Measurements from ENCODE around the gene CD6.
A peak's percentile ranks its signal among the peaks of the same experiment; 100 is the strongest.

The CD6 gene

DNA sequence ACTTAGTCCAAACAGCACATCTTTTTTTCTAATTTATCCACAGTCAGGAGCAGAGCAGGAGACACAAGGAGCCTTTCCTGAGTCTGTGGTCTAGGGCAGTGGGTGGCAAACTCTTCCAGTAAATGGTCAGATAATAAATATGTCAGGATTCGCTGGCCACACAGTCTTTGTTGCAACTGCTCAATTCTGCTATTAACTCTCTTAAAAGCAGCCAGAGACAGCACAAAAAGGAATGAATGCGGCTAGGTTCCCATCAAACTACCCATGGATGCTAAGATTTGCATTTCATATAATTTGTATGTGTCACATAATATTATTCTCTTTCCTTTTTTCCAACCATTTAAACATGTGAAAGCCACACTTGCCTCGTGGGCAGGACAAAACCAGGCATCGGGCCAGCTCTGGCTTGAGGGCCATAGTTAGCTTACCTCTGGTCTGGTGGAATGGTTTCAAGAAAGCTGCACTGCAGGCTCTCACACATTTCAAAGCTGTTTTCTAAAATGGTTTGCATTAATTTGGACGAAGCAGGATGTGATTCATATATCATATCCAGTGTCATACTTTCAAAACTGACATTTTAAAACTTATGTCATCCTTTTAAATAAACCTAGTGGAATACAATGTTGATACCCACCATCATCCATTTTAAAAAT, 66.1 kb downstream of the CD6 start:
- Mint-ChIP-seq H3K4me3 (peak overlapping the region; percentile 60), H3K27ac (peak overlapping the region; percentile 95), H3K4me1 (ENCODE audit: low read depth) (peaks cover 84% of the 10 kb centered on the region), H3K27me3 (no peaks in the 10 kb centered on the region), H3K36me3 (ENCODE audit: low read depth) (peaks cover 84% of the 10 kb centered on the region), H3K9me3 (no peaks in the 10 kb centered on the region)
- DNase-seq, result peak; percentile 62

DNA sequence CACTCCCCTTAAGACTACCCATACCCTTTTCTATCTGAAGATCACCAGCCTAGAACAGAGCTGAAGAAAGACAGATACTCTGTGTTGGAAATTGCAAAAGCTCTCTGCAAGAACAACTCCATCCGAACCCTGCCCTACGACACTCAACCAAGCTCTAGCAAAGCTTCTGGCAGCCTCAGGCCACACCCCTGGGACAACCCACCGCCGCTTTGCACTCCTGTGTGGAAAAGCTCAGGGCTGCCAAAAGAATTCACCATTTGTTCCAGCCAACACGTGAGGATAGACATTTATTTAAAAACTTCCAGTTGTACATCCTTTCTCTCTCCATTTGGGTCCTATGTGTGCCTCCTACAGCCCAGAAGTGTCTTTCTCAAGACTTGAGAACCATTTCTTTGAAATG, 68.4 kb downstream of the CD6 start:
- no peaks in the 10 kb centered on the region for H3K27me3 Mint-ChIP-seq
- H3K9me3 Mint-ChIP-seq, result no peaks in the 10 kb centered on the region
- peaks cover 74% of the 10 kb centered on the region for H3K4me1 Mint-ChIP-seq (ENCODE audit: low read depth)
- no peak overlapping the region for H3K4me3 Mint-ChIP-seq
- H3K27ac Mint-ChIP-seq, result peak overlapping the region; percentile 90
- H3K36me3 Mint-ChIP-seq (ENCODE audit: low read depth), result peaks cover 68% of the 10 kb centered on the region
- no peak for DNase-seq

DNA sequence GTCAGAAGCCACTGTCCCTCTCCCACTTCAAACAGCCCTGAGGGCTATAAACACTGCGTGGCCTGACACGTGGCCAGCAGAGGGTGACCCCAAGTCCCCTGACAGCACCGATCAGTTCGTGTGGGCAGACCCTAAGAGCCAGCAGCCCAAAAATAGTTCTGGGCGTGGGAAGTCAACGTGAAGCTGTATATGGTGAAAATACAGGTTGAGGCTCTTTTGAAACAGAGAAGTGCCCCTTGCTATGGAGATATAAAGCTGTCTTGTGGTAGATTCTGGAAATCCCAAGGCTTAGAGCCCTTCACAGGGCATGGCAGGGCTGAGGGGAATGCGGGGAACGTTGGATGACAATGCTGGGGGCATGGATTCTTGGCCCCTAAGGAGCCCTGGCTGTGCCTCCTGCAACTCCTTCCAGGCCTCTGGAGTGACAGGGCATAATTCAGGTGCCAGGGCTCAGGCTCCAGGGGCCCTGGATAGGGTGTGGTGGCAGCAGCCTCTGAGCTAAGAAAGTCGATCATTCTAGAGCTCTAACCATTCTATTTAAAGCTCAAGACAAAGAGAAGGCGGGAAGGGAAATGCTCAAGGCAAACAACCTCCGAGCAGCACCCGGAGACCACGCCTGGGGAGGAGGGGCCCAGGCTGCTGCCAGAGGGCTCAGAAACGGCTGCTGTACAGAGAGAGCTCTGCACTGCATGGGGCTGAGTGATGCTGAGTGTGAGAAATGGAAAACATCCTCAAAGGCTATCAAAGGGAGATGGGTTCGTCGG, 70.5 kb downstream of the CD6 start:
- Mint-ChIP-seq H3K36me3 (ENCODE audit: low read depth) (peaks cover 62% of the 10 kb centered on the region), H3K9me3 (no peaks in the 10 kb centered on the region)
- DNase-seq, result peak; percentile 83

DNA sequence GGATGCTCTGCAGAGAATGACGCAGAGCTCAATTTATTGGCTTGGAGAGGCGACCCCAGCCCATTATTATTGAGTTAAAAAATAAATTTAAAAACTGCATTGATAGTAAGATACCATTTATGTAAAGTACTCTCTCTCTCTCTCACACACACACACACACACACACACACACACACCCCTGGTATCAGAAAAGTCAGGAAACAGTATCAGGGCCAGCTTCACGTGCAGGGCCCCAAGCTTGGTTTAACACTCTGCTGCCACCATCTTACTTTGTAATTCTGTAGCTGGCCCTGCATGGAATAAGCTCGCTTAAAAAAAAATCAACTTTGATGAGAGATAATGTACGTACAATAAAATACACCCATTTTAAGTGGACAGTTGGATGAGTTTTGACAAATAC, 71.1 kb downstream of the CD6 start:
- no peaks in the 10 kb centered on the region for H3K9me3 Mint-ChIP-seq
- no peaks in the 10 kb centered on the region for H3K27me3 Mint-ChIP-seq
- H3K36me3 Mint-ChIP-seq (ENCODE audit: low read depth), result peaks cover 61% of the 10 kb centered on the region
- DNase-seq, result no peak
- peaks cover 73% of the 10 kb centered on the region for H3K4me1 Mint-ChIP-seq (ENCODE audit: low read depth)
- peak overlapping the region; percentile 90 for H3K27ac Mint-ChIP-seq
- H3K4me3 Mint-ChIP-seq, result peak overlapping the region; percentile 37

More for the DNA sequence above, 70.5 kb downstream of the CD6 start:
- no peaks in the 10 kb centered on the region for H3K27me3 Mint-ChIP-seq
- peak overlapping the region; percentile 90 for H3K27ac Mint-ChIP-seq
- H3K4me3 Mint-ChIP-seq, result peak overlapping the region; percentile 37
- peaks cover 73% of the 10 kb centered on the region for H3K4me1 Mint-ChIP-seq (ENCODE audit: low read depth)

DNA sequence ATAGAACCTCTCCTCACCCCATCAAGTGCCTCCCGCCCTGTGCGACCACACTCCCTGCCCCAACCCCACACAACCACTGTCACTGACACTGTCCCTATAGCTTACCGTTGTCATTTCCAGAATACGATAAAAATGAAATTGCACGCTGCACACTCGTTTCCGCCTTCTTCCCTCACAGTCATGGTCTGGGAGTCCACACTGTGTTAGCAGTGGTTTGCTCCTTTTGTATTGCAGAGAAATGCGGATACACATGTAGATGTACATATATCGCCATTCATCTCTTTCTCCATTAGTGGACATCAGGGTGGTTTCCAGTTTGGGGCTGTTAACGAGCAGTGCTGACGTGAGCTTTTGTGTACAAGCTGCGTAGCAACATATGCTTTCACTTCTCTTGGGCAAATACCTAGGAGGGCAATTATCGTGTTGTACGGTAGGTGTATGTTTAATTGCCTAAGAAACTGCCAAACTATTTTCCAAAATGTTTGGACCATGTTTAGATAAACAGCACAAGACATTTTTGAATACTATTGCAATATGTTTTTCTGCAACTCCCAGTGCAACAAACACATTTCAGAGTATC, 71.6 kb downstream of the CD6 start:
- peaks cover 73% of the 10 kb centered on the region for H3K4me1 Mint-ChIP-seq (ENCODE audit: low read depth)
- H3K27ac Mint-ChIP-seq, result peak overlapping the region; percentile 90
- peaks cover 61% of the 10 kb centered on the region for H3K36me3 Mint-ChIP-seq (ENCODE audit: low read depth)
- H3K27me3 Mint-ChIP-seq, result no peaks in the 10 kb centered on the region
- peak overlapping the region; percentile 37 for H3K4me3 Mint-ChIP-seq
- DNase-seq, result no peak
- no peaks in the 10 kb centered on the region for H3K9me3 Mint-ChIP-seq

DNA sequence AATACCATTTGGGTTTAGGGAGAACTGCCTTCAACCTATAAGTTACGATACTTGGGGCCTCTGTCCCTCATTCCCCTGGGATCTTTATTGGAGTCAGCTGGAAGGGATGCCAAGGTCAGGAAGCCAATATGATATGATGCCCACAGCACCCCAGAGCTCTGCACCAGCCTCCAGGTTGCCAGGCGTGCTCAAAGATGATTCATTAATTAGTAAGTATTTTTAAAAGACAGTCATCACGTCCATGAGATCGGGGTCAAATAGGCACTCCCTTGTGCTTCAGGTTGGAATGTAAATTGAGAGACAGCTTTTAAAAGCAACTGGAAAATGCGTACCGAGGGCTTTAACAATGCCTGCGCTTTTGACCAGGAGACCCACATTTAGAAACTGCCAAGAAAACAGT, 73.8 kb downstream of the CD6 start:
- Mint-ChIP-seq H3K36me3 (ENCODE audit: low read depth) (peaks cover 63% of the 10 kb centered on the region), H3K9me3 (no peaks in the 10 kb centered on the region), H3K27ac (peak overlapping the region; percentile 7), H3K27me3 (no peaks in the 10 kb centered on the region), H3K4me1 (ENCODE audit: low read depth) (peaks cover 73% of the 10 kb centered on the region), H3K4me3 (no peak overlapping the region)
- DNase-seq, result no peak

DNA sequence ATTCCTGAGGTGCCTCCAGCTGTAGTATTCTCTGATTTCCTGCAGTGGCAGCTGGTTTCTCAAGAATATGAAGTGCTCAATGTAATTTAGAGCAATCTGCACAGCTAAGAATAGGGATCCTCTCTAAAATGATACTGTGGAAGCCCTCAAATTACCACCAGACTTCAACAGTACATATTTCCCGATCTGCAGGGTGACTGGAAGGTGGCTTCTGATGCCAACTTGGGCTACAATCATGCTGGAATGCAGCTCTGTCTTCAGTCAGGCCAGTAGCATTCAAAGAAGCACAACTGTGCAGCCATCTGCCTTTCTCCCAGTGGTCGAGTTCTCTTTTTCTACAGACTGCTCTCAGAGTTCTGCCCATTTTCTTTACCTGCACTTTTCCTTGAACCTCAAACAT, 75.4 kb downstream of the CD6 start:
- H3K27ac Mint-ChIP-seq, result no peak overlapping the region
- DNase-seq, result no peak
- H3K27me3 Mint-ChIP-seq, result no peaks in the 10 kb centered on the region
- H3K4me1 Mint-ChIP-seq (ENCODE audit: low read depth), result peaks cover 67% of the 10 kb centered on the region
- peaks cover 64% of the 10 kb centered on the region for H3K36me3 Mint-ChIP-seq (ENCODE audit: low read depth)
- no peaks in the 10 kb centered on the region for H3K9me3 Mint-ChIP-seq
- no peak overlapping the region for H3K4me3 Mint-ChIP-seq

DNA sequence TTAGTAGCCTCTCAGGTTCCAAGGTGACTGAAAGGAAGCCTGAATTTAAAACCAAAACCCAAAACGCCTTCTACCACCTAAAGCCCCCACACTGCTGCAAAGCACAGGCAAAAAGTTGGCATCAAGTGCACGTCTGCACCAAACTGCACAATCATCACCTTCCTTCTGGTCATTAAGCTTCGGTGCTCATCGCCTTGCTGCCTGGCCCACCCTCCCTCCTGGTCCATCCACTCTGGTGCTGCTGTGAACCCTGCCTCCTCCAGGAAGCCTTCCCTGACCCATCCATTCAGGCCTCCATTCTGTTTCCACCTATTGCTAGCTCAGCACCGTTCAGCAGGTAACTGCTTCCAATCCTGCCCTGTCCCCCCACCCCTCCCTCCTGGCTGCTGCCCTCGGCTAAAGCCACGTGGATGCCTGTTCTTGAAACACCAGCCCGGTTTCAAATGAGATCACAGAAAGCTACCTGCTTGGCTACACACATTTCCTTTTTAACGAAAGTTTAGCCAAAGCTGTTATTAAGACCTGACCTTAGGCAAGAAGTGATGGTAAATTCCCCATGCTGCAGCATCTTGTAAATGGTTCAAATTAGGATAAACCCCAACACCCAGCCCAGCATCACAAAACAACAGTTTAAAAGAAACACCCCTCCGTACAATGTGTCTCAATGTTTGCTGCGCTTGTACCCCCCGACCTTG, 77.0 kb downstream of the CD6 start:
- Mint-ChIP-seq H3K4me1 (ENCODE audit: low read depth) (peaks cover 68% of the 10 kb centered on the region), H3K36me3 (ENCODE audit: low read depth) (peaks cover 71% of the 10 kb centered on the region), H3K27ac (peak overlapping the region; percentile 82), H3K9me3 (no peaks in the 10 kb centered on the region), H3K27me3 (no peaks in the 10 kb centered on the region), H3K4me3 (peak overlapping the region; percentile 47)
- DNase-seq, result no peak

DNA sequence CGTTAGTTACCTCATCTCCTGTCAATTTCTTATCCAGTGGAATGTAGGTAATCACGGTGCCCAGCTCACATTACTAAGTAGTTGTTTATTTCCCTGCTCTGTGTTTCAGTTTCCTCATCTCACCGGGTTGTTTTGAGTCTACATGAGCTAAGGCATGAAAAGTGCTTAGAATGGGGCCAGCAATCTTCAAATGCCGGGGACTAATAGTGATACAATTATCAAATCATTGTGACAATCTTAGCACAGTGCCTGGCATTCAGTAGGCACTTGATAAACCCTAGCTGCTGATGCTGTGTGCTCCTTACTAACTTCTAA, 77.5 kb downstream of the CD6 start:
- Mint-ChIP-seq H3K4me1 (ENCODE audit: low read depth) (peaks cover 73% of the 10 kb centered on the region), H3K27me3 (no peaks in the 10 kb centered on the region), H3K36me3 (ENCODE audit: low read depth) (peaks cover 76% of the 10 kb centered on the region), H3K4me3 (peak overlapping the region; percentile 47), H3K27ac (peak overlapping the region; percentile 82), H3K9me3 (no peaks in the 10 kb centered on the region)
- DNase-seq, result no peak

DNA sequence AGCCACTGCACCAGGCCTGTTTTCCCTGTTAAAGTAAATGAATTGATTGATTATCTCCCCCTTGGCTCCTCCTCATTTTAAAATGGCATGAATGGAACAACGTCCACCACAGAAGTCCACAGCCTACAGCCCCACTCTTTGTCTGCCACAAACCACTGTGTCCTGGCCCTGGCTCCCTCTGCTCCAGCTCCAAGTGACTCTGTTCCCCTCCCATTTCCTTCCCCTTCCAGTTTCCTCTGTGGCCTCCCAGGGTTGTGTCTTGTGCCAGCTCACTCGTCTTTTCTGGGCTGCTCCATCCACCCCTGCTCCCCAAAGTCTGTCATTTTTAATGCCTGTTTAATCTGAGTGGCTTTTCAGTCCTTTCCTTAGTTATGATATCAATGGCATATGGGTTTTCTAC, 78.4 kb downstream of the CD6 start:
- H3K27ac Mint-ChIP-seq, result peak overlapping the region; percentile 56
- H3K27me3 Mint-ChIP-seq, result no peaks in the 10 kb centered on the region
- peaks cover 79% of the 10 kb centered on the region for H3K4me1 Mint-ChIP-seq (ENCODE audit: low read depth)
- peak; percentile 20 for DNase-seq
- H3K4me3 Mint-ChIP-seq, result no peak overlapping the region
- H3K36me3 Mint-ChIP-seq (ENCODE audit: low read depth), result peaks cover 83% of the 10 kb centered on the region
- H3K9me3 Mint-ChIP-seq, result no peaks in the 10 kb centered on the region

DNA sequence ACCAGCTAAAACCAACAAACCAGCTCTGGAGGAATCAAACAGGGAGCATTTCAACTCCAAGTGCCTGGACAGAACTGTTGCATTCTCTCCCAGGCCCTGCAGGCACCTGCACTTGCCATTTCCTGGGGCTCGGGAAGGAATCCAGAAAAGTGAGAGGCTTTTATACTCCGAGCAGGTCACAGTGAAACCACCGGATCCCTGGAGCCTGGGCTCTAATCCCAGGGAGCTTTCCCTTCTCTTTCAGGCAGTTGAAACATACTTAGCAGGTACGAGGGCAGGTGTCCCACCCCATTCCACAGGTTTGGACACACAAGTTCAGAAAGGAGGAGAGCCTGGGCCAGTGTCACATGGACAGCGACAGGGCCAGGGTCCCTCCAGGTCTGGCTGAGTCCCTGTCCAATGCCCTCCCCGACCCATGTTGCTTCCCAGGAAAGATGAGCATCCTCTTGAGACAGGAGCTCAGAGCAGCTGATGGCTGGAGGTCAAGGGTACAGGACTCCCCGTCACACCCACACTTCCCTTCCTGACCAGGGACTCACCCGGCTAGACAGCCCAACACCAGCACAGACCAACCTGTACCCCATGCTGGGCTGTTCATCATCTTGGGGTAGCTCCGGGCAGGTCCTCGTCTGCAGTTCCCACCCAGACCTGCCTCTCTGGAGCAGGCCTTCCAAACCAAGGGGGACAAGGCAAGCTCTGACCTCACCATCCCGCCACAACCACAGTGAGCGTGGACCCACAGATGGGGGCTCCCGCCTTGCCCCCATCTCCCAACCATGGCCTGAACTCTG, 80.9 kb downstream of the CD6 start:
- Mint-ChIP-seq H3K4me3 (no peak overlapping the region), H3K27me3 (no peaks in the 10 kb centered on the region), H3K9me3 (no peaks in the 10 kb centered on the region), H3K27ac (peak overlapping the region; percentile 96), H3K4me1 (ENCODE audit: low read depth) (peaks cover 88% of the 10 kb centered on the region), H3K36me3 (ENCODE audit: low read depth) (peaks cover 92% of the 10 kb centered on the region)
- DNase-seq, result peak; percentile 29

DNA sequence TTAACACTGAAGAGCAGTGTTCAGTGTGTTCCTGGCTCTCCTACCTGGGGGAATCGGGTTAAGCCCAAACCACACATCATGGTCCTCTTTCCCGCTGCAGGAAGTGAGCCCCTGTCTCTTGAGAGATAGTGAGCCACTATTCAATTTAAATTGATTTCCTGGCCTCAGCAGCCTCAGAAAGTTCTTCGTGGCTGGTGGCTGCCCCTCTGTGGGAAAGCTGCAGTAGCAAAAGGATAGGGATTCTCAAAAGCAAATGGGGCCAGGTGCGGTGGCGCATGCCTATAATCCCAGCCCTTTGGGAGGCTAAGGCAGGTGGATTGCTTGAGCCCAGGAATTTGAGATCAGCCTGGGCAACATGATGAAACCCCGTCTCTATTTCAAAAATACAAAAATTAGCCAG, 81.7 kb downstream of the CD6 start:
- peaks cover 91% of the 10 kb centered on the region for H3K36me3 Mint-ChIP-seq (ENCODE audit: low read depth)
- DNase-seq, result peak; percentile 29
- no peaks in the 10 kb centered on the region for H3K9me3 Mint-ChIP-seq
- H3K4me3 Mint-ChIP-seq, result no peak overlapping the region
- H3K4me1 Mint-ChIP-seq (ENCODE audit: low read depth), result peaks cover 86% of the 10 kb centered on the region
- H3K27me3 Mint-ChIP-seq, result no peaks in the 10 kb centered on the region
- H3K27ac Mint-ChIP-seq, result peak overlapping the region; percentile 96

DNA sequence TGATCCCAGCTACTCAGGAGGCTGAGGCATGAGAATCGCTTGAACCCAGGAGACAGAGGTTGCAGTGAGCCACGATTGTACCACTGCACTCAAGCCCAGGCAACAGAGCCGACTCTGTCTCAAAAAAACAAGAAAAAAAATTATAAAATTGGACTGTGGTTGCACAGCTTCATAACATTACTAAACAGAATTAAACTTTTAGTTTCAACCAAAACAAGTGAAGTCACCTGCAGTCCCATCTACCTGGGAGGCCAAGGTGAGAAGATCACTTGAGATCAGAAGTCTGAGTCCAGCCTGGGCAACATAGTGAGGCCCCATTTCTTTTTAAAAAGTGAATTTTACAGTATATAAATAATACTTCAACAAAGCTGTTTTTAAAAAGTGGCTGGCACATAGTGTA, 83.0 kb downstream of the CD6 start:
- Mint-ChIP-seq H3K36me3 (ENCODE audit: low read depth) (peaks cover 92% of the 10 kb centered on the region), H3K9me3 (no peaks in the 10 kb centered on the region), H3K4me1 (ENCODE audit: low read depth) (peaks cover 87% of the 10 kb centered on the region), H3K27ac (peak overlapping the region; percentile 96), H3K27me3 (no peaks in the 10 kb centered on the region), H3K4me3 (peak overlapping the region; percentile 20)
- DNase-seq, result no peak

DNA sequence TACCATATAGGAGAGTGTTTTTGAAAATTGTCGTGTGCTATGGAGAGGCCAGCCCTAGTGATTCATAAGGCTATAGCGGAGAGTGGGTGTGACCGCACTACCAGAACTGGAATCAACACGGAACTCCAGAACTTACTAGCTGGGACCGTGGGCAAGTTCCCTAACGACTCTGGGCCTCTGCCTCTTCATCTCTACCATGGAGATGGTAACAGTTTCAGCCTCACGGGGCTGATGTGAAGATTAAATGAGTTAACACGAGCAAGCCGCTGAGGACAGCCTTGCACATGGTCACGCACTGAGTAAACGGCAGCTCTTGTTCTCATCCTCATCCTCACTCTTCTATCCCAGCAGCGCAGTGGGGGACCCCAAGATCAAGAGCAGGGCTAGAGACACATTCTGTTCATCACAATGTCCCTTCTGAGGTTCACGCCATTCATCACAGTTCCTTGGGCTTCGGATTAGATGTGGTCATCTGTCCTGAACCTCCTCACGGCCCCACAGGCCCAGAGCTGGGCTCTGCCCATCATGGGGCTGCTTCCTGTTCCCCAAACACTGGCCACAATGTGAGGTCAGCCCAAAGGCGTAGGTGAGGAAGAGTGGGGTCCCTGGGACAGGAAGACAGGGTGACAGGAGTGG, 83.6 kb downstream of the CD6 start:
- H3K36me3 Mint-ChIP-seq (ENCODE audit: low read depth), result peaks cover 90% of the 10 kb centered on the region
- H3K27me3 Mint-ChIP-seq, result no peaks in the 10 kb centered on the region
- H3K27ac Mint-ChIP-seq, result peak overlapping the region; percentile 96
- peaks cover 88% of the 10 kb centered on the region for H3K4me1 Mint-ChIP-seq (ENCODE audit: low read depth)
- H3K4me3 Mint-ChIP-seq, result peak overlapping the region; percentile 51
- H3K9me3 Mint-ChIP-seq, result no peaks in the 10 kb centered on the region
- DNase-seq, result peak; percentile 57
